Prostate gland (tissue), 2 donors: ENCODE measurements around the gene ATP2C2.

Experiments
- POLR2AphosphoS5 ChIP-seq: sonication (generic); formaldehyde crosslinking; IDR thresholded peaks from one replicate; pipeline ENCODE4 v1.6.1; 2017; ENCODE audit warnings: antibody characterized with exemption
- TF ChIP-seq, protein P1 (sequence below), 4 experiments: fragments of 200-600 bp in 2 of 4; fragments of 450-650 bp in 2 of 4; sonication (generic) in 2 of 4; IDR thresholded peaks; 1 replicate in 3 of 4; 2 replicates in 1 of 4; pipeline ENCODE4 v1.5.1; 2016 to 2019; ENCODE audit warnings: antibody characterized with exemption in 4 of 4, mild to moderate bottlenecking in 2 of 4, moderate library complexity in 2 of 4

DNA sequence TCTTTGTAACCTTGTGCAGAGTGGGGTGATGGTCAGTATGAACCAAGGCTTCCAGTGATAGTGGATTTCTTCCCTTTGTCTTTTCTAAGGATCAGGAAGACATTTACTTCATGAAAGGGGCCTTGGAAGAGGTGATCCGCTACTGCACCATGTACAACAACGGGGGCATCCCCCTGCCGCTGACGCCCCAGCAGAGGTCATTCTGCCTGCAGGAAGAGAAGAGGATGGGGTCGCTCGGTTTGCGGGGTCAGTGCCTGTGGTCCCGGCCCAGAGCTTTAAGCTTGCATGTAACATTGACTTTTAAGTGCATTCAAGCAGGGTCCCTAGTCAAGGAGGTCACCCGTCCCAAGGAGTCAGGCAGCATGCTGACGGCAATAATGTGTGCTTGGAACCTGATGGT, 80.1 kb downstream of the ATP2C2 start:
- TF ChIP-seq, protein P1, sequence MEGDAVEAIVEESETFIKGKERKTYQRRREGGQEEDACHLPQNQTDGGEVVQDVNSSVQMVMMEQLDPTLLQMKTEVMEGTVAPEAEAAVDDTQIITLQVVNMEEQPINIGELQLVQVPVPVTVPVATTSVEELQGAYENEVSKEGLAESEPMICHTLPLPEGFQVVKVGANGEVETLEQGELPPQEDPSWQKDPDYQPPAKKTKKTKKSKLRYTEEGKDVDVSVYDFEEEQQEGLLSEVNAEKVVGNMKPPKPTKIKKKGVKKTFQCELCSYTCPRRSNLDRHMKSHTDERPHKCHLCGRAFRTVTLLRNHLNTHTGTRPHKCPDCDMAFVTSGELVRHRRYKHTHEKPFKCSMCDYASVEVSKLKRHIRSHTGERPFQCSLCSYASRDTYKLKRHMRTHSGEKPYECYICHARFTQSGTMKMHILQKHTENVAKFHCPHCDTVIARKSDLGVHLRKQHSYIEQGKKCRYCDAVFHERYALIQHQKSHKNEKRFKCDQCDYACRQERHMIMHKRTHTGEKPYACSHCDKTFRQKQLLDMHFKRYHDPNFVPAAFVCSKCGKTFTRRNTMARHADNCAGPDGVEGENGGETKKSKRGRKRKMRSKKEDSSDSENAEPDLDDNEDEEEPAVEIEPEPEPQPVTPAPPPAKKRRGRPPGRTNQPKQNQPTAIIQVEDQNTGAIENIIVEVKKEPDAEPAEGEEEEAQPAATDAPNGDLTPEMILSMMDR (IDR thresholded peaks at IDR 0.05), result no peak
- TF ChIP-seq POLR2AphosphoS5, result no peak
